Skeletal muscle tissue (tissue), 4 donors: ENCODE measurements around the gene ANO2. TPM values are rescaled to one million over a fixed set of nuclear protein-coding genes. Genes with fewer than 3 reads are reported as not detected.

Source experiments
- H3K27ac ChIP-seq: one replicate; pipeline ENCODE4 v1.7.0; 2013; ENCODE audit warnings: mild to moderate bottlenecking, low read depth, low read length, inconsistent platforms
- H3K27me3 ChIP-seq, 3 donors: one replicate each; pipeline ENCODE4 v1.7.0; 2013; ENCODE audit warnings: low read length in 3 of 3; ENCODE audit not compliant: control insufficient read depth in 3 of 3, insufficient read depth in 3 of 3
- H3K36me3 ChIP-seq, 3 donors: one replicate each; pipeline ENCODE4 v1.7.0; 2013; ENCODE audit warnings: low read length in 3 of 3; ENCODE audit not compliant: control insufficient read depth in 3 of 3, insufficient read depth in 3 of 3
- H3K4me1 ChIP-seq, 3 donors: one replicate each; pipeline ENCODE4 v1.7.0; 2013; ENCODE audit warnings: low read length in 3 of 3, mild to moderate bottlenecking in 3 of 3; ENCODE audit not compliant: control insufficient read depth in 3 of 3, insufficient read depth in 3 of 3
- H3K4me3 ChIP-seq, 3 donors: one replicate each; pipeline ENCODE4 v1.7.0; 2013; ENCODE audit warnings: low read length in 3 of 3
- H3K9ac ChIP-seq, 3 donors: one replicate each; pipeline ENCODE4 v1.7.0; 2013; ENCODE audit warnings: low read length in 3 of 3, mild to moderate bottlenecking in 3 of 3, moderate library complexity in 2 of 3, low read depth in 1 of 3
- H3K9me3 ChIP-seq, 3 donors: one replicate each; pipeline ENCODE4 v1.7.0; 2013; ENCODE audit warnings: low read length in 3 of 3; ENCODE audit not compliant: control insufficient read depth in 3 of 3
- total RNA-seq: library from RNA; depleted of rRNA; stranded (reverse); fragments of >200 nt; gene quantifications from one replicate; pipeline ENCODE4 v1.2.3, GENCODE V29; 2014
- donor health status: Osteomylitis.

ANO2 gene
- total RNA-seq, 1 donor from 2014 or later, result 4.7 TPM

GRCh38 chr12:5631497-5631896 is 313.6 kb downstream of the ANO2 start:
- Histone ChIP-seq H3K4me3 (no peak overlapping the region), H3K36me3 (no peaks in the 10 kb centered on the region), H3K9me3 (no peaks in the 10 kb centered on the region), H3K27me3 (peaks cover 10 to 38% (median 14%) of the 10 kb centered on the region in 3 donors), H3K27ac (no peak overlapping the region), H3K4me1 (peaks cover 0 to 7% (median 0%) of the 10 kb centered on the region in 3 donors), H3K9ac (no peak overlapping the region)

GRCh38 chr12:5630726-5631125 is 314.3 kb downstream of the ANO2 start:
- H3K27me3 ChIP-seq, result peaks cover 10 to 38% (median 14%) of the 10 kb centered on the region in 3 donors
- H3K27ac ChIP-seq, result no peak overlapping the region
- H3K9me3 ChIP-seq, result no peaks in the 10 kb centered on the region
- H3K9ac ChIP-seq, result no peak overlapping the region
- H3K36me3 ChIP-seq, result no peaks in the 10 kb centered on the region
- H3K4me1 ChIP-seq, result peaks cover 0 to 7% (median 3%) of the 10 kb centered on the region in 3 donors
- H3K4me3 ChIP-seq, result no peak overlapping the region

GRCh38 chr12:5628501-5628900 is 316.6 kb downstream of the ANO2 start:
- H3K9ac ChIP-seq, result no peak overlapping the region
- no peaks in the 10 kb centered on the region for H3K9me3 ChIP-seq
- H3K4me1 ChIP-seq, result peaks cover 0 to 6% (median 4%) of the 10 kb centered on the region in 3 donors
- H3K27ac ChIP-seq, result no peak overlapping the region
- H3K27me3 ChIP-seq, result peaks cover 6 to 26% (median 15%) of the 10 kb centered on the region in 3 donors
- H3K36me3 ChIP-seq, result no peaks in the 10 kb centered on the region
- H3K4me3 ChIP-seq, result no peak overlapping the region

- H3K4me1 ChIP-seq, result peaks cover 0 to 6% (median 0%) of the 10 kb centered on the region in 3 donors
- no peaks in the 10 kb centered on the region for H3K36me3 ChIP-seq
- no peaks in the 10 kb centered on the region for H3K9me3 ChIP-seq
- H3K27ac ChIP-seq, result no peak overlapping the region
- H3K9ac ChIP-seq, result no peak overlapping the region
- no peak overlapping the region for H3K4me3 ChIP-seq
- H3K27me3 ChIP-seq, result peaks cover 6 to 19% (median 11%) of the 10 kb centered on the region in 3 donors
Measured at GRCh38 chr12:5627053-5627630, 317.9 kb downstream of the ANO2 start.

- Histone ChIP-seq H3K4me3 (no peak overlapping the region), H3K9me3 (no peaks in the 10 kb centered on the region), H3K9ac (no peak overlapping the region), H3K27me3 (peaks cover 4 to 13% (median 6%) of the 10 kb centered on the region in 3 donors), H3K27ac (no peak overlapping the region), H3K4me1 (peaks cover 0 to 6% (median 0%) of the 10 kb centered on the region in 3 donors), H3K36me3 (no peaks in the 10 kb centered on the region)
Measured at GRCh38 chr12:5626151-5626550, 318.9 kb downstream of the ANO2 start.

GRCh38 chr12:5624486-5625272 is 320.4 kb downstream of the ANO2 start:
- H3K27me3 ChIP-seq, result peaks cover 2 to 6% (median 4%) of the 10 kb centered on the region in 3 donors
- H3K36me3 ChIP-seq, result no peaks in the 10 kb centered on the region
- H3K4me3 ChIP-seq, result no peak overlapping the region
- peaks cover 0 to 6% (median 0%) of the 10 kb centered on the region in 3 donors for H3K4me1 ChIP-seq
- H3K9ac ChIP-seq, result no peak overlapping the region
- H3K27ac ChIP-seq, result no peak overlapping the region
- no peaks in the 10 kb centered on the region for H3K9me3 ChIP-seq

GRCh38 chr12:5623411-5623810 is 321.6 kb downstream of the ANO2 start:
- Histone ChIP-seq H3K9me3 (no peaks in the 10 kb centered on the region), H3K36me3 (no peaks in the 10 kb centered on the region), H3K4me1 (peaks cover 0 to 6% (median 0%) of the 10 kb centered on the region in 3 donors), H3K27me3 (peaks cover 0 to 4% (median 2%) of the 10 kb centered on the region in 3 donors), H3K4me3 (no peak overlapping the region), H3K9ac (no peak overlapping the region), H3K27ac (no peak overlapping the region)

- Histone ChIP-seq H3K4me3 (no peak overlapping the region), H3K36me3 (no peaks in the 10 kb centered on the region), H3K9me3 (peaks cover 0 to 3% (median 0%) of the 10 kb centered on the region in 3 donors), H3K9ac (no peak overlapping the region), H3K27ac (no peak overlapping the region), H3K4me1 (peaks cover 0 to 6% (median 0%) of the 10 kb centered on the region in 3 donors), H3K27me3 (peaks cover 0 to 4% (median 2%) of the 10 kb centered on the region in 3 donors)
Measured at GRCh38 chr12:5622280-5622679, 322.8 kb downstream of the ANO2 start.

- peaks cover 0 to 6% (median 0%) of the 10 kb centered on the region in 3 donors for H3K4me1 ChIP-seq
- no peak overlapping the region for H3K4me3 ChIP-seq
- no peaks in the 10 kb centered on the region for H3K36me3 ChIP-seq
- no peak overlapping the region for H3K9ac ChIP-seq
- H3K9me3 ChIP-seq, result peaks cover 0 to 3% (median 0%) of the 10 kb centered on the region in 3 donors
- peaks cover 0 to 4% (median 2%) of the 10 kb centered on the region in 3 donors for H3K27me3 ChIP-seq
- H3K27ac ChIP-seq, result no peak overlapping the region
Measured at GRCh38 chr12:5621329-5621728, 323.7 kb downstream of the ANO2 start.

- no peak overlapping the region for H3K27ac ChIP-seq
- no peak overlapping the region for H3K9ac ChIP-seq
- peaks cover 0 to 3% (median 0%) of the 10 kb centered on the region in 3 donors for H3K9me3 ChIP-seq
- no peaks in the 10 kb centered on the region for H3K36me3 ChIP-seq
- no peak overlapping the region for H3K4me3 ChIP-seq
- H3K4me1 ChIP-seq, result peaks cover 0 to 5% (median 0%) of the 10 kb centered on the region in 3 donors
- peaks cover 0 to 4% (median 2%) of the 10 kb centered on the region in 3 donors for H3K27me3 ChIP-seq
Measured at GRCh38 chr12:5620896-5621295, 324.2 kb downstream of the ANO2 start.
